ENCODE data around the gene APOBEC4.
A peak's percentile ranks its signal among the peaks of the same experiment; 100 is the strongest.
"Not testable (repeated sequence)": the region's sequence is repeated elsewhere in the genome, so short reads cannot be mapped to it uniquely, and the experiment has no call there.

Gene APOBEC4

GRCh38 chr1:183652547-183653461 is at the start of gene APOBEC4:
Gene APOBEC4, minus strand, starts transcription at chr1:183653316. Its CDS starts 4,535 bp downstream, at chr1:183648781.
- peak; percentile 97 for FAIRE-seq

- no peak for FAIRE-seq
These were observed 49.7 kb upstream of the APOBEC4 start for GRCh38 chr1:183702813-183703198.

- no peak for FAIRE-seq
These were observed 49.1 kb upstream of the APOBEC4 start for GRCh38 chr1:183702087-183702812.

- no peak for FAIRE-seq
These were observed 46.6 kb upstream of the APOBEC4 start for GRCh38 chr1:183699616-183700160.

GRCh38 chr1:183697814-183698590 is 44.9 kb upstream of the APOBEC4 start:
- FAIRE-seq: no peak

GRCh38 chr1:183696981-183697380 is 43.9 kb upstream of the APOBEC4 start:
- no peak for FAIRE-seq

GRCh38 chr1:183694755-183695154 is 41.6 kb upstream of the APOBEC4 start:
- FAIRE-seq: no peak

GRCh38 chr1:183694066-183694465 is 41.0 kb upstream of the APOBEC4 start:
- no peak for FAIRE-seq

- FAIRE-seq: no peak
These were observed 40.4 kb upstream of the APOBEC4 start for GRCh38 chr1:183693521-183693920.

- no peak for FAIRE-seq
These were observed 36.7 kb upstream of the APOBEC4 start for GRCh38 chr1:183689762-183690204.

GRCh38 chr1:183688341-183689060 is 35.4 kb upstream of the APOBEC4 start:
- no peak for FAIRE-seq

- no peak for FAIRE-seq
These were observed 34.6 kb upstream of the APOBEC4 start for GRCh38 chr1:183687546-183688304.

GRCh38 chr1:183686229-183686628 is 33.1 kb upstream of the APOBEC4 start:
- FAIRE-seq: no peak

GRCh38 chr1:183685112-183685713 is 32.1 kb upstream of the APOBEC4 start:
- FAIRE-seq: no peak

- FAIRE-seq: not testable (repeated sequence)
These were observed 26.2 kb upstream of the APOBEC4 start for GRCh38 chr1:183679363-183679762.

- no peak for FAIRE-seq
These were observed 25.7 kb upstream of the APOBEC4 start for GRCh38 chr1:183678819-183679218.

- no peak for FAIRE-seq
These were observed 23.6 kb upstream of the APOBEC4 start for GRCh38 chr1:183676586-183677189.

- FAIRE-seq: no peak
These were observed 22.9 kb upstream of the APOBEC4 start for GRCh38 chr1:183675883-183676585.

GRCh38 chr1:183675381-183675780 is 22.3 kb upstream of the APOBEC4 start:
- no peak for FAIRE-seq

- no peak for FAIRE-seq
These were observed 21.8 kb upstream of the APOBEC4 start for GRCh38 chr1:183674886-183675285.

Data from islet of Langerhans (tissue), 1 donor.